HepG2 (cell line): Measurements from ENCODE around the gene CATSPERD. TPM values are rescaled to one million over a fixed set of nuclear protein-coding genes. Genes with fewer than 3 reads are reported as not detected.
A peak's percentile ranks its signal among the peaks of the same experiment; 100 is the strongest.

Source experiments
- ATAC-seq: fragments of 200-7000 bp; cut with Tn5 transposase; 3 replicates; pipeline ENCODE4 v1.9.1; 2020; ENCODE audit warnings: mild to moderate bottlenecking, moderate library complexity
- BruUV-seq: library from RNA; stranded (reverse); fragments of 400-500 nt; replicated peaks from 2 replicates; lab custom pipeline; 2021; lab: Mats Ljungman, UMichigan
- CTCF ChIA-PET: fragments of 300-600 bp; formaldehyde crosslinking; extraction: SDS; loops from one replicate; lab custom pipeline; 2021; ENCODE audit warnings: low total read pairs, inconsistent platforms, low intra/inter-chr PET ratio; lab: Yijun Ruan, JAX
- POLR2A ChIA-PET: fragments of 350-600 bp; sonication (Branson Sonifier 250); formaldehyde crosslinking; loops from one replicate; lab custom pipeline; 2020; ENCODE audit warnings: antibody characterized with exemption, inconsistent platforms; lab: Yijun Ruan, JAX
- DNase-seq: peaks from one replicate; pipeline ENCODE4 v3.0.0-alpha.2; 2015; ENCODE audit warnings: low spot score
- FAIRE-seq: peaks from 3 replicates; lab custom pipeline; 2011; peaks lifted over from hg19 to GRCh38; lab: Jason Lieb, UNC
- H2AFZ ChIP-seq: one replicate; pipeline ENCODE4 v1.6.1; 2011; ENCODE audit warnings: low read length, inconsistent platforms
- H3K27ac ChIP-seq: fragments of 300-600 bp; 3 replicates; pipeline ENCODE4 v1.8.0; 2011; ENCODE audit warnings: mixed run types, mild to moderate bottlenecking, mixed read lengths, low read length, inconsistent platforms; ENCODE audit not compliant: insufficient read depth; ENCODE audit errors: extremely low read length
- H3K27me3 ChIP-seq, 2 experiments: fragments of 200-600 bp in 1 of 2; 2 replicates in 1 of 2; 3 replicates in 1 of 2; pipeline versions ENCODE4 v1.6.0 to v1.8.0; 2011; ENCODE audit warnings: low read length in 2 of 2, mild to moderate bottlenecking in 2 of 2, moderate library complexity in 2 of 2, inconsistent platforms in 1 of 2; ENCODE audit not compliant: insufficient read depth in 2 of 2, control insufficient read depth in 1 of 2
- H3K36me3 ChIP-seq, 2 experiments: fragments of 200-600 bp in 1 of 2; replicated peaks in 1 of 2; 2 replicates in 1 of 2; 3 replicates in 1 of 2; pipeline versions ENCODE4 v1.5.1 to v1.8.0; 2011; ENCODE audit warnings: low read length in 2 of 2, inconsistent platforms in 1 of 2; ENCODE audit not compliant: insufficient read depth in 2 of 2, control insufficient read depth in 1 of 2
- H3K4me1 ChIP-seq: 2 replicates; pipeline ENCODE4 v1.5.1; 2012; ENCODE audit warnings: low read length, inconsistent platforms; ENCODE audit not compliant: insufficient read depth
- H3K4me2 ChIP-seq: 2 replicates; pipeline ENCODE4 v1.6.0; 2011; ENCODE audit warnings: low read depth, low read length, inconsistent platforms
- H3K4me3 ChIP-seq, 3 experiments: fragments of 200-600 bp in 1 of 3; sonication (generic), shearing (Covaris generic) in 1 of 3; replicated peaks in 1 of 3; 2 replicates each; pipeline ENCODE4 v1.5.1; 2011 to 2016; ENCODE audit warnings: low read length in 3 of 3, inconsistent platforms in 2 of 3, low read depth in 2 of 3, mild to moderate bottlenecking in 2 of 3, control low read depth in 1 of 3, mixed read lengths in 1 of 3; ENCODE audit not compliant: insufficient read depth in 1 of 3
- H3K79me2 ChIP-seq: one replicate; pipeline ENCODE4 v1.6.1; 2011; ENCODE audit warnings: low read length, inconsistent platforms; ENCODE audit not compliant: insufficient read depth
- H3K9ac ChIP-seq: 2 replicates; pipeline ENCODE4 v1.6.0; 2011; ENCODE audit warnings: mild to moderate bottlenecking, low read depth, low read length, inconsistent platforms; ENCODE audit not compliant: insufficient read depth
- H3K9me3 ChIP-seq: 2 replicates; pipeline ENCODE4 v1.5.1; 2012; ENCODE audit warnings: mild to moderate bottlenecking, low read length
- H4K20me1 ChIP-seq: 2 replicates; pipeline ENCODE4 v1.6.0; 2011; ENCODE audit warnings: inconsistent platforms, mild to moderate bottlenecking, low read length, moderate library complexity; ENCODE audit not compliant: insufficient read depth
- ZNF567 ChIP-seq: sonication (generic); formaldehyde crosslinking; IDR thresholded peaks from 2 replicates; pipeline ENCODE4 v1.8.1; 2023; ENCODE audit warnings: mild to moderate bottlenecking, missing genetic modification reagents, borderline replicate concordance
- ZNF768 ChIP-seq: sonication (generic); formaldehyde crosslinking; IDR thresholded peaks from 2 replicates; pipeline ENCODE4 v1.4.0; 2020; ENCODE audit warnings: missing genetic modification reagents
- WGBS: methylation state at CpG from one replicate; pipeline ENCODE4 v1.1.6; 2017; ENCODE audit warnings: low lambda C conversion rate; 5-methylcytosine and 5-hydroxymethylcytosine counted together
- in situ Hi-C: cut with HindIII; loops from 2 replicates; pipeline ENCODE4 v1.10.0; 2017; ENCODE audit warnings: low pct_unique_long_range_greater_than_20kb; ENCODE audit not compliant: extremely low pct_ligation_motif_present
- intact Hi-C: fragments of 100-400 bp; cut with micrococcal nuclease; formaldehyde crosslinking; loops from one replicate; pipeline ENCODE4 v1.10.0; 2022; ENCODE audit not compliant: unreplicated experiment
- polyA plus RNA-seq, 8 experiments: library from polyadenylated mRNA; depleted of rRNA in 3 of 8; stranded (reverse) in 7 of 8; unstranded in 1 of 8; fragments of >200 nt; fragmentation: Illumina TruSeq in 4 of 8; extraction: Trizol in 4 of 8; gene quantifications; 2 replicates each; pipeline versions ENCODE4 v1.2.1 to v1.2.3, GENCODE V29; 2011 to 2016; ENCODE audit warnings: low read depth in 4 of 8, missing spikeins in 1 of 8, mixed read lengths in 1 of 8; ENCODE audit not compliant: insufficient read depth in 1 of 8
- total RNA-seq, 5 experiments: library from RNA; depleted of rRNA; stranded (reverse); fragments of >200 nt; fragmentation: Illumina TruSeq; extraction: Trizol; gene quantifications; 2 replicates each; pipeline ENCODE4 v1.2.3, GENCODE V29; 2016; ENCODE audit warnings: low read depth in 1 of 5
- TF ChIP-seq, protein P1 (sequence below): fragments of 450-650 bp; IDR thresholded peaks from 2 replicates; pipeline ENCODE4 v1.6.1; 2017; ENCODE audit warnings: mild to moderate bottlenecking
- TF ChIP-seq, protein P2 (sequence below): sonication (generic); formaldehyde crosslinking; IDR thresholded peaks from 2 replicates; pipeline ENCODE4 v1.4.0; 2020; ENCODE audit warnings: missing genetic modification reagents, mild to moderate bottlenecking, borderline replicate concordance

The CATSPERD gene
- total and polyA plus RNA-seq, 2 of the 13 experiments (the other 11 are each of a cell fraction or from before 2014, with no cell fraction given), result 0.04 TPM; not detected in 1

DNA sequence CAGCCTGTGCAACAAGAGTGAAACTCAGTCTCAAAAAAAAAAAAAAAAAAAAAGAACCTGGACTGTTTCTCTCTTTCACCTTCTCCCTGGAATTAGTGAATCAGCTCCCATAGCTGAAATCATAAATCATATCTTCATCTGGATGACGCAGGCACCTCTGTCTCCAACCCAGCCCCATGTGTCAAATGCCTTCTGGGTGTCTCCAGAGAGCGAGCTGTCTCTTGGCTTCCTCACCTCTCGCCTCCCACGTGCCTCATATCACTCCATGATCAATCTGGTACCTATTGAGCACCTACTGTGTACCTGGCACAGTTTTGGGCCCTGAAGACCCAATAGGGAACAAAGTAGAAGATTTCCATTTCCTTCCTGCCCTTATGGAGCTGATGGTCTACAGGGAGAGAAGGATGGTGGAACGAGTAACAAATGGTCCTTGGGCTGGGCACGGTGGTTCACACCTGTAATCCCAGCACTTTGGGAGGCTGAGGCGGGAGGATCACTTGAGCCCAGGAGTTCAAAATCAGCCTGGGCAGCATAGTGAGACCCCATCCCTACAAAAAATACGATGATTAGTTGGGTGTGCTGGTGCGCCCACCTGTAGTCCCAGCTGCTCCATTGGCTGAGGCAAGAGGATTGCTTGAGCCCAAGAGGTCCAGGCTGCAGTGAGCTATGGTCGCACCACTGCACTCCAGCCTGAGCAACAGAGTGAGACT, 37.1 kb upstream of the CATSPERD start:
- ChIA-PET POLR2A (interaction anchor here (1.8 kb wide), 1 partner anchor 61 kb away, joined by 5 read pairs; the partner anchor contains the start of genes SAFB and SAFB2), CTCF (no interaction called here)
- ATAC-seq (no peak), FAIRE-seq (no peak), DNase-seq (no peak)
- in situ Hi-C loops, result no loop called here
- TF ChIP-seq, protein P1, sequence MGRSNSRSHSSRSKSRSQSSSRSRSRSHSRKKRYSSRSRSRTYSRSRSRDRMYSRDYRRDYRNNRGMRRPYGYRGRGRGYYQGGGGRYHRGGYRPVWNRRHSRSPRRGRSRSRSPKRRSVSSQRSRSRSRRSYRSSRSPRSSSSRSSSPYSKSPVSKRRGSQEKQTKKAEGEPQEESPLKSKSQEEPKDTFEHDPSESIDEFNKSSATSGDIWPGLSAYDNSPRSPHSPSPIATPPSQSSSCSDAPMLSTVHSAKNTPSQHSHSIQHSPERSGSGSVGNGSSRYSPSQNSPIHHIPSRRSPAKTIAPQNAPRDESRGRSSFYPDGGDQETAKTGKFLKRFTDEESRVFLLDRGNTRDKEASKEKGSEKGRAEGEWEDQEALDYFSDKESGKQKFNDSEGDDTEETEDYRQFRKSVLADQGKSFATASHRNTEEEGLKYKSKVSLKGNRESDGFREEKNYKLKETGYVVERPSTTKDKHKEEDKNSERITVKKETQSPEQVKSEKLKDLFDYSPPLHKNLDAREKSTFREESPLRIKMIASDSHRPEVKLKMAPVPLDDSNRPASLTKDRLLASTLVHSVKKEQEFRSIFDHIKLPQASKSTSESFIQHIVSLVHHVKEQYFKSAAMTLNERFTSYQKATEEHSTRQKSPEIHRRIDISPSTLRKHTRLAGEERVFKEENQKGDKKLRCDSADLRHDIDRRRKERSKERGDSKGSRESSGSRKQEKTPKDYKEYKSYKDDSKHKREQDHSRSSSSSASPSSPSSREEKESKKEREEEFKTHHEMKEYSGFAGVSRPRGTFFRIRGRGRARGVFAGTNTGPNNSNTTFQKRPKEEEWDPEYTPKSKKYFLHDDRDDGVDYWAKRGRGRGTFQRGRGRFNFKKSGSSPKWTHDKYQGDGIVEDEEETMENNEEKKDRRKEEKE, result no peak
- H2AFZ ChIP-seq, result no peak overlapping the region
- peaks cover 7% of the 10 kb centered on the region for H3K79me2 ChIP-seq
- no peaks in the 10 kb centered on the region for H3K36me3 ChIP-seq
- no peak overlapping the region for H3K4me3 ChIP-seq
- 73% methylated on average over 10 of the region's 10 CpGs for WGBS
- intact Hi-C loops, result no loop called here
- H3K4me2 ChIP-seq, result no peak overlapping the region
- no peaks in the 10 kb centered on the region; a peak in 1 of 5 replicates for H3K27me3 ChIP-seq
- H3K9ac ChIP-seq, result no peak overlapping the region
- H3K27ac ChIP-seq, result no peak overlapping the region
- BruUV-seq, result no TSS peak
- no peaks in the 10 kb centered on the region for H4K20me1 ChIP-seq
- H3K9me3 ChIP-seq, result no peaks in the 10 kb centered on the region
- H3K4me1 ChIP-seq, result peaks cover 38% of the 10 kb centered on the region

DNA sequence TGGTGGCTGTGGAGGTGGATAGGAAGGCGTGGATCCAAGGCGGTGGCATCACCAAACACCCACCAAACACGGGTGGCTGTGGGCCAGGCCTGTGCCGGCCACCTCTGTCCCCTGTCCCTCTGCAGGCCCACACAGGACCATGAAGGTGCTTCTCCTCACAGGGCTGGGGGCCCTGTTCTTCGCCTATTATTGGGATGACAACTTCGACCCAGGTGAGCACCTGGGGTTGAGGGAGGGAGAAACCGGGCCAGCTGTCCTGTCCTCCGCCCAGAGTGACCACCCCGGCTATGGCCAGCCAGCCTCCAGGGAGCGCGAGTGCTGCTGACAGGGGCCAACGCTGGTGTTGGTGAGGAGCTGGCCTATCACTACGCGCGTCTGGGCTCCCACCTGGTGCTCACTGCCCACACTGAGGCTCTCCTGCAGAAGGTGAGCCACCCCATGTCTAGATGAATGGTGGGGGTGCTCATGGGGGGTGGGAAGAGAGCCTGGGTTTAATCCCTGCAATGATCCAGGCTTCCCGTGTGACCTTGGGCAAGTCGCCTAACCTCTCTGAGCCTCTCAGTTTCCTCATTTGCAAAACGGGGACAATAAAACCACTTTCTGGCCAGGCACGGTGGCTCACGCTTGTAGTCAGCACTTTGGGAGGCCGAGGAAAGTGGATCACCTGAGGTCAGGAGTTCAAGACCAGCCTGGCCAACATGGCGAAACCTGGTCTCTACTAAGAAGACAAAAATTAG, 35.6 kb upstream of the CATSPERD start:
- DNase-seq, result no peak
- CTCF ChIA-PET, result no interaction called here

More for the DNA sequence above, 35.6 kb upstream of the CATSPERD start:
- no TSS peak for BruUV-seq
- Histone ChIP-seq H3K9me3 (no peaks in the 10 kb centered on the region), H4K20me1 (no peaks in the 10 kb centered on the region), H3K27ac (no peak overlapping the region), H3K4me1 (peaks cover 30% of the 10 kb centered on the region), H3K4me2 (no peak overlapping the region), H3K79me2 (peaks cover 3% of the 10 kb centered on the region), H3K9ac (no peak overlapping the region), H3K4me3 (no peak overlapping the region), H3K27me3 (no peaks in the 10 kb centered on the region; a peak in 1 of 5 replicates), H3K36me3 (no peaks in the 10 kb centered on the region), H2AFZ (no peak overlapping the region)
- in situ Hi-C loops (no loop called here), intact Hi-C loops (loop anchor here (5.0 kb wide), 1 partner anchor 138 kb away; no protein-coding TSS in a partner anchor)
- 72% methylated on average over 11 of the region's 22 CpGs for WGBS
- TF ChIP-seq, protein P2, sequence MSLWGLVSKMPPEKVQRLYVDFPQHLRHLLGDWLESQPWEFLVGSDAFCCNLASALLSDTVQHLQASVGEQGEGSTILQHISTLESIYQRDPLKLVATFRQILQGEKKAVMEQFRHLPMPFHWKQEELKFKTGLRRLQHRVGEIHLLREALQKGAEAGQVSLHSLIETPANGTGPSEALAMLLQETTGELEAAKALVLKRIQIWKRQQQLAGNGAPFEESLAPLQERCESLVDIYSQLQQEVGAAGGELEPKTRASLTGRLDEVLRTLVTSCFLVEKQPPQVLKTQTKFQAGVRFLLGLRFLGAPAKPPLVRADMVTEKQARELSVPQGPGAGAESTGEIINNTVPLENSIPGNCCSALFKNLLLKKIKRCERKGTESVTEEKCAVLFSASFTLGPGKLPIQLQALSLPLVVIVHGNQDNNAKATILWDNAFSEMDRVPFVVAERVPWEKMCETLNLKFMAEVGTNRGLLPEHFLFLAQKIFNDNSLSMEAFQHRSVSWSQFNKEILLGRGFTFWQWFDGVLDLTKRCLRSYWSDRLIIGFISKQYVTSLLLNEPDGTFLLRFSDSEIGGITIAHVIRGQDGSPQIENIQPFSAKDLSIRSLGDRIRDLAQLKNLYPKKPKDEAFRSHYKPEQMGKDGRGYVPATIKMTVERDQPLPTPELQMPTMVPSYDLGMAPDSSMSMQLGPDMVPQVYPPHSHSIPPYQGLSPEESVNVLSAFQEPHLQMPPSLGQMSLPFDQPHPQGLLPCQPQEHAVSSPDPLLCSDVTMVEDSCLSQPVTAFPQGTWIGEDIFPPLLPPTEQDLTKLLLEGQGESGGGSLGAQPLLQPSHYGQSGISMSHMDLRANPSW (CRISPR knock-in tag), result no peak
- TF ChIP-seq ZNF768 (CRISPR knock-in tag), result peak; percentile 83
- TF ChIP-seq ZNF567 (CRISPR knock-in tag), result no peak
- POLR2A ChIA-PET, result no interaction called here
- FAIRE-seq (no peak), ATAC-seq (no peak)
